Left renal cortex interstitium (tissue), 4 donors: ENCODE results near the gene SIGLEC14. TPM values are rescaled to one million over a fixed set of nuclear protein-coding genes. Genes with fewer than 3 reads are reported as not detected.
"Not testable (repeated sequence)": the region's sequence is repeated elsewhere in the genome, so short reads cannot be mapped to it uniquely, and the experiment has no call there.

ENCODE experiments used
- DNase-seq, 4 donors: peaks; one replicate each; pipeline ENCODE4 v3.0.0-alpha.2; 2013; ENCODE audit warnings: low read depth in 4 of 4, low spot score in 2 of 4, missing footprints in 1 of 4
- polyA plus RNA-seq, 4 donors: library from polyadenylated mRNA; unstranded; fragments of 120-200 nt; gene quantifications; one replicate each; pipeline ENCODE4 v1.2.1, GENCODE V29; 2013; ENCODE audit not compliant: insufficient read length in 4 of 4

The SIGLEC14 gene
- polyA plus RNA-seq, result 1 to 10 TPM in 2 of 4 donors, under 1 TPM in 1, not detected in 1; 0.94 to 1.1 (median 1.1) TPM

DNA sequence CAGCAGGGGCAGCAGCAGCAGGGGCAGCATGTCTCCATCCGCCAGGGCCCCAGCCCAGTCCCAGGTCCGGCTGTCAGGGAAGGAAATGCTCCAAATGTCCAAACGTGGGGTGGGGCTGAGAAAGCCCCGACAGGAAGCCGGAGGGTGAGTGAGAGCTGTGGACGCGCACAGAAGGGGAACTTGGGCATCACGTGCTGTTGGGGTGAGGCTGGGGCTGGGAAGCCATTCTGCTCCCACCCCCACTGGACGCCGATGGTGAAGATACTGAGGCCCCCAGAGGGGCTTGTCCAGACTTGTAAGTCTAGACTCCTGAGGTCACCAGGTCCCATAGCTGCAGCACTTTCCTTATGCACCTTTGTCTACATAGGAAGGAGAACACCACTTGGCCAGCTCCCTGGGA lies at the start of gene SIGLEC14:
Gene SIGLEC14, minus strand, starts transcription at position 96 of the 400 bp plus-strand sequence. Its CDS starts 66 bp downstream, at position 30.
- not testable (repeated sequence) for DNase-seq

DNA sequence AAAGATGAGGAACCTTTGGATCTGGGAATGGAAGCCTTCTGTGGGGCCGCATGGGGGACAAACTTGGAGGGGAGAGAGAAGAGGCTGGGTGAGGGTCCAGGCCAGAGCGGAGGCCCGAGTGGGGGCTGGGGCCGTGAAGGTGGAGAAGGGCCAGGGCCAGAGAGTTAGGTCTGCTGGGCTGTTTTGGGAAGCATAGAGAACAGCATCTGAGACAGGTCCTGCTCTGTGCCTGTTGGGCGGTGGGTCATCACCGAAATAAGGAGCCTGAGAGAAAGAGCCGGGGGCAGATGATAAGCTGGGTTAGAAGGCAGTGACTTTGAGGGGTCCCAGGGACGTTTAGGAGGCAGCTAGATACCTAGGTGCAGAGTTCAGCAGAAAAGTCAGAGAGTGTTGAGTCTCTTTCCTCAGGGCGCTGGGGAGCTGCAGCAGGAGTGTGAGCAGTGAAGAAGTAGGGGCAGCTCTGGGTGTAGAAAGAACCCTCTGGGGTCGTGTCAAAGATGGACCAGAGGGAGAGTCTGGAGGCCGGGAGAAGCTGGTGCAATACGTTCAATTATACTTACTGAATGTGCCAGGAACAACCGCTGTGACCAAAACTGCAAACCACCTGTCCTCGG lies 49.2 kb upstream of the SIGLEC14 start:
- DNase-seq, result no peak

DNA sequence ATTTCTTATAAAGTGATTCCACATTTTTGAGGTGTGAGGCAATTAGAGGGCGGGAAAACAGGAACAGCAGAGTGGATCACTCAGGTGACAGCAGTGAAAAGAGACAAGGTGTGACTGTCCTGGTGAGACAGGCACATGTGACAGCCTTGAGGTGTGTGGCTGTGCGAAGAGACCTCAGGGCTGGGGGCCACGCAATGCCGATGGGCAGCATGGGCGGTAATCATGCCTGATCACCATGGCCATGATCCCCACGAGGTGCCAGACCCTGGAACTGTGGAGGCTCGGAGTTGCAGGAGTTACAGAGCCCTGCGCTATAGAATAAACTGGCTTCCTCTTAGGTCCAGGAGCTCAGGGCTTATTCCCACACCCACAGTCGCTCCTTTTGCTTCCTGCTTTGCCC lies 48.5 kb upstream of the SIGLEC14 start:
- DNase-seq, result no peak

DNA sequence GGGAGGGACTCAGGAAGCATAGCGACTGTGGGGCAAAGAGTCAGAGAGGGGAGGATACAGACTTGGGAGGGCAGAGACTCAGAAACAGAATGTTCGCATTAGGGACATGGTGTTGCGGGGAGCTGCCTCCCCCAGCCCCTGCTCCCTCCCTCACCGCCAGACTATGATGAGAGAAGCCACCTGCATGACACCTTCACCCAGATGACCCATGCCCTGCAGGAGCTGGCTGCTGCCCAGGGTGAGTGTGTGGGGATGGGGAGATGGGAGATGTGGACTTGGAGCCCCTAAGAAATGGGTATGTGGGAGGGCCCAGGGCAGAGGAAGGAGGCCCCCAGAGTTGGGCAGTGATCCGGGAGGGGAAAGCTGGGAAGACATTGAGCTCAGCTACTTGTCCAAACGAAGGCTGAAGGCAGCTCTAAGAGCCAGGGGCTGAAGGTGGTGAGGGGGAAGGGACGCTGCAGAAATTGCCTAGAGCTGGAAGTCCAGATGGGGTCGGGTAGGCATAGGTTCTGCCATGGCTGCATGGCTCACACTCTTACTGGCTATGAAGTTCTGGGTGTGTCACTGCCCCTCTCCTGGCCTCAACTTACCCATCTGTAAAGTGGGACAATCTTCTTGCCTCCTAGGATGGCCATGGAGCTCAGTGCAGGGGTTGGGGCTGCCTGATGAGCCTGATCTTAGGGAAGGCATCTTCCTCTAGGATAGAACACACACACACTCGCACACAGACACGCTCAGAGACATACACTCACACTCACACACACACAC lies 47.9 kb upstream of the SIGLEC14 start:
- DNase-seq, result no peak

- DNase-seq, result no peak
Measured at GRCh38 chr19:51693819-51694218, 47.2 kb upstream of the SIGLEC14 start.

DNA sequence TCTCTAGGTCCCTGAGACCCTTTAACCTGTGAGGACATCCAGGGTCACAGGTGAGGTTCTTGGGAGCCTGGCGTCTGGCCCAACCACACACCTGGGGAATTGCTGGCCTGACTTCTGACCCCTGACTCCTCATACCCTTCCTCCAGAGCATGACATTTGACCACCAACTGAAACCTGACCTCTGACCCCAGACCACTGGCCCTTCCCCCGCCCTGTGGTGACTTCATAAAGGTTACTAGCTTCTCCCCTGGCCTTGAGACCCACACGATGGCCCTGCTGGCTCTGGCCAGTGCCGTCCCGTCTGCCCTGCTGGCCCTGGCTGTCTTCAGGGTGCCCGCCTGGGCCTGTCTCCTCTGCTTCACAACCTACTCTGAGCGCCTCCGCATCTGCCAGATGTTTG lies 46.6 kb upstream of the SIGLEC14 start, which contains the start of gene SPACA6:
Gene SPACA6, plus strand, starts transcription at position 71 of the 400 bp plus-strand sequence. Its CDS starts 197 bp downstream, at position 268.
- no peak for DNase-seq

- DNase-seq, result no peak
Measured at GRCh38 chr19:51692468-51692867, 45.8 kb upstream of the SIGLEC14 start.

DNA sequence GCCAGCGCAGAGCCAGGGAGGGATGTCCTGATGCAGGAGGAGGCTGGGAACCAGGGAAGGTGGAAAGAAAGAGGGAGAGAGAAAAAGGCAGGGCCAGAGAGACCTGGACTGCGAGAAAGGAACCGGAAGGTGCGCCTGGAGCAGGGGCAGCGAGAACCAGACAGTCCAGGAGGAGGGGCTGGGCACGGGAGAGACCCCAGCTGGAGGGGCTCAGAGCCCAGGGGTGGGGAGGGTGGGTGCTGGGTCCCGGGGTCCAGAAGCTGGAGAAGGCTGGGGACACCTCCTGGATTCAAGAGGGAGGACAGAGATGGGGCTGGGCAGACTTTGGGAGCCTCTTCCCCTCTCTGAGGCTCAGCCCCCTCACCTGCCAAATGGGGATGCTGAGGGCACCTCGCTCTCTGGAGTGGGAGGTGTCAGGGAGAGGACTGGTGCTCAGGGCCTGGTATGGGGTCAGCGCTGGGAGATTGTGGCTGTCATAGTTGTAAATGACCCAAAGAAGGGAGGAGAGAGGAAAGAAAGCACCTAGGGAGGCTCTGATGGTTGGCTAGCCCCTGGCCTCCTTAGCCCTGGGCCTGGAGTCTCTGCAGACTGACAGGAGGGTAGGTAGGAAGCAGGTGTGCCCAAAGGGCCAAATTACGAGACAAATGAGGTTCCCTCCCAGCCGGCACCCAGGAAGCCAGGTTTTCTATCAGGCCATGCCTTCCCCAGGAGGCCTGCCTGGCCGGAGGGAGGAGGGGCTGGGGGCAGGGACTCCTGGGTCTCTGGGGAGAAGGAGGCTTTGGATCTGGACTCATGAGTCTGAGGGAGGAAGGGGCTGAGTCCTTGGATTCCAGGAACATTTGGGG lies 45.2 kb upstream of the SIGLEC14 start:
- no peak for DNase-seq

DNA sequence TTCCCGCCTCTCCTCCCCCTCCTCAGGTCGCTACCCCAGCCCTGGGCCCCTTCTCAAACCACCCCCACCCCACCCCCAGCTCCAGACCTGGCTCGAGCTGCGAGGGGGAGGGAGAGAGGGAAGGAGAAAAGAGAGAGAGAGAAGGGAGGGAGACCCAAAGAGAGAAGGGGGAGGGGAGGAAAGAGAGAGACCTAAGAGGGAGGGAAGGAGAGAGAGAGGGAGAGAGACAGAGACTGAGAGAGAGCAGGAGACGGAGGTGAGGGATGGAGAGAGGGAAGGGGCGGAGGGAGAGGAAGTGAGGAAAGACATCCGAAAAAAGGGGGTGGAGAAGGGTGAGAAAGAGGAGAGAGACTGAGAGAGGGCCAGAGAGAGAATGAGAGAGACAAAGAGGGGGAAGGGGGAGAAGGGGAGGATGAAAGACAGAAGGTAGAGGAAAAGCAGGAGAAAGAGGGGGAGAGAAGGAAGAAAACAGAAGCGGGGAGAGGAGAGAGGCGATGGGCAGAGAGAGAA lies 44.5 kb upstream of the SIGLEC14 start:
- DNase-seq, result no peak

GRCh38 chr19:51690454-51691073 lies 43.9 kb upstream of the SIGLEC14 start:
- DNase-seq, result peak in 3 of 4 donors; percentile 81 to 89 (median 84)

- peak in 2 of 4 donors; percentile 64 to 71 for DNase-seq
Measured at GRCh38 chr19:51689751-51690453, 43.3 kb upstream of the SIGLEC14 start.

GRCh38 chr19:51688671-51689571 lies 42.3 kb upstream of the SIGLEC14 start:
- DNase-seq, result peak in 3 of 4 donors; percentile 82 to 95 (median 89)

DNA sequence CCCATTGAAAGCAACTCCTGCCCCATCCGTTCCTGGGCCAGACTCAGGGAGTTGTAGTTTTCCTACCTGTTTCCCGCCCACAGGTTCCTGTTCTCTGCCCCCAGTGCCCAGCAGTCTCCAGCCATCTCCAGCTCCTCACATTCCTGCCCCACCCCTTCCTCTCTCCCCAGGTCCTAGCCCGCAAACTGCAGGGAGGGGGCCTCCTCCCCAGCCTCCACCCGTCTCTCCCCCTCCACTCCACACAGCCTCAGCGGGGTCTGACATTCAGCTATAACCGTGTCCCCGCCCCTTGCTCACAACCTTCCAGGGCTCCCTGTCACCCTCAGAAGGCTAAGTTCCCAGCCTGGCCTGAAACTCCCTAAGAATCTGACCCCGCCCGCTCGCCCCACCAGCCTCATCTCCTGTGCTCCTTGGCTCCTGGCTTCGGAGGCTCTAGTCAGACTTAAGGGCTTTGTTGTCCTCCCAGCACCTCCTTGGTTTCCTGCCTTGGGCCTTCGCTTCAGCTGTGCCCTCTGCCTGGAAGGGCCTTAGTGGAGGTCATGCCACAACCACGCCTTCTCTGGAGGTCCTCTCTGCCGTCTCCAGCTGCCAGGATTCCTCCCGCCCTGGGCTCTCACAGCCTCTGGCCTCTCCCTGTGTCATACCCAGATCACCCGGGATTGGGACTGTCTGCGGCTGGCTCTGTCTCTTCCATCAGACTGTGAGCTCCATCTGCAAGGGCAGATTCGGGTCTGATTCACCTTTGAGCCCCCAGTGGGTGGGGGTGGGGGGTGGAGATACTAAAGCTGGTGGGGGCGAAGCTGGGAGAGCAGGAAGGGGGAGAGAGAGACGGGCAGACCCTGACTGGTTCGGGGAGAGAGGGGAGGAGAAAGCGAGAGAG lies 41.4 kb upstream of the SIGLEC14 start:
- peak in 2 of 4 donors; percentile 34 to 35 for DNase-seq

- no peak for DNase-seq
Measured at GRCh38 chr19:51686171-51686570, 39.5 kb upstream of the SIGLEC14 start.

DNA sequence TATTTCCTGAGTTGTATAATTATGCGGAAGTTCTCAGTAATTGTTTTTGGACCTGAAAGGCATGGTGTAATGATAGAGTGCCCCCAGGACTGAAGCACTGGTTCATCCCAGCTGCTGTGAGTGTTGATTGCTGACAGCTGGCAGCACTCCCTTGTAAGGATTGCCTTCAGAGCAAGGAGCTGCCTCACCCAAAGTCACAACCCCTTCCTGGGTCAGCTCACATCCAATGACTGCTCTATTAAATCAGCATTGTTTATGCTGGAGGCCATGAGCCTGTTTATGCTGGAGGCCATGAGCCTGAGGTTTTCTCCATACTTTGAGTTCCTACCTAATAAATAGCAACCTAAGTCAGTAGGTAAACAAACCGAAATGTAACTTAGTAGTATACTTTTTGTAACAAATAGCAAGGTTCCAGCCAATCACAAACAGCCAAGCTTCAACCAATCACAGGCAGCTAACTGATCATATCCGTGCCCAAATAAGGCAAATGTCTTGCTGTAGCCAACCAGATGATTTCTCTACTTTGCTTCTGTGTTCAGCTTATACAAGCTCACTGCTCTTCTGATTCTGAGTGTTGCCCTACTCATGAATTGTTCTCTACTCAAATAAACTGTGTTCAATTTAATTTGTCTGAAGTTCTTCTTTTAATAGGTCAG lies 34.8 kb upstream of the SIGLEC14 start:
- DNase-seq, result no peak

DNA sequence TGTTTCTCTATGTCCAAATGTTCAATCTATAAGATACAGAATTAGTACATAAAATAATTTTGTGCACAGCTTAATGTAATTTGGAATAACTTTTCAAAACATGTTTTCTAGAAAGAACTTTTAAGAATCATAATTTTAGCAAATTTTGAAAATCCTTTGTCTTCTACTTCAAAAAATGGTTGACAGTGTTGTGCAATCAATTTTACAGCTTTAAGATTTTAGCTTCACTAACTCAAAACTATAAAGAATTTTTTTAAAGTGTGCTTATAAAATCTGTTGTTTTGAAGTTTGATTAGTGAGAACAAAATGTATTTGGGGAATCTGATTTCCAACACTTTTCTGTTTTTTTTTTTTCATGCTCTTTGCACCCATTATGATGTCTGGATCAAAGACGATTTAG lies 33.8 kb upstream of the SIGLEC14 start:
- DNase-seq, result no peak

DNA sequence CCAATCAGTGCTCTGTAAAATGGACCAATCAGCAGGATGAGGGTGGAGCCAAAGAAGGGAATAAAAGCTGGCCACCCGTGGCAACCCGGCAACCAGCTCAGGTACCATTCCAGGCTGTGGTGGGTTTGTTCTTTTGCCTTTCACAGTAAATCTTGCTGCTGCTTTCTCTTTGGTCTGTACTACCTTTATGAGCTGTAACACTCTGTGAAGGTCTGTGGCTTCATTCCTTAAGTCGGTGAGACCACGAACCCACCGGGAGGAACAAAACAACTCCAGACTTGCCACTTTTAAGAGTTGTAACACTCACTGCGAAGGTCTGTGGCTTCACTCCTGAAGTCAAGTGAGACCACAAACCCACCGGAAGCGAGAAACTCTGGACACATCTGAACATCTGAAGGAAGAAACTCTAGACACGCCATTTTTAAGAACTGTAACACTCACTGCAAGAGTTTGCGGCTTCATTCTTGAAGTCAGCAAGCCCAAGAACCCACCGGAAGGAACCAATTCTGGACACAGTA lies 30.0 kb upstream of the SIGLEC14 start:
- no peak for DNase-seq
